Activated naive CD4-positive, alpha-beta T cell (primary cell): ENCODE measurements around the gene GOSR2.
"Not testable (repeated sequence)": the region's sequence is repeated elsewhere in the genome, so short reads cannot be mapped to it uniquely, and the experiment has no call there.

Source experiments
- DNase-seq, 4 experiments: peaks; one replicate each; lab custom pipeline; 2025; lab: John Stamatoyannopoulos, UW

GOSR2 gene

DNA sequence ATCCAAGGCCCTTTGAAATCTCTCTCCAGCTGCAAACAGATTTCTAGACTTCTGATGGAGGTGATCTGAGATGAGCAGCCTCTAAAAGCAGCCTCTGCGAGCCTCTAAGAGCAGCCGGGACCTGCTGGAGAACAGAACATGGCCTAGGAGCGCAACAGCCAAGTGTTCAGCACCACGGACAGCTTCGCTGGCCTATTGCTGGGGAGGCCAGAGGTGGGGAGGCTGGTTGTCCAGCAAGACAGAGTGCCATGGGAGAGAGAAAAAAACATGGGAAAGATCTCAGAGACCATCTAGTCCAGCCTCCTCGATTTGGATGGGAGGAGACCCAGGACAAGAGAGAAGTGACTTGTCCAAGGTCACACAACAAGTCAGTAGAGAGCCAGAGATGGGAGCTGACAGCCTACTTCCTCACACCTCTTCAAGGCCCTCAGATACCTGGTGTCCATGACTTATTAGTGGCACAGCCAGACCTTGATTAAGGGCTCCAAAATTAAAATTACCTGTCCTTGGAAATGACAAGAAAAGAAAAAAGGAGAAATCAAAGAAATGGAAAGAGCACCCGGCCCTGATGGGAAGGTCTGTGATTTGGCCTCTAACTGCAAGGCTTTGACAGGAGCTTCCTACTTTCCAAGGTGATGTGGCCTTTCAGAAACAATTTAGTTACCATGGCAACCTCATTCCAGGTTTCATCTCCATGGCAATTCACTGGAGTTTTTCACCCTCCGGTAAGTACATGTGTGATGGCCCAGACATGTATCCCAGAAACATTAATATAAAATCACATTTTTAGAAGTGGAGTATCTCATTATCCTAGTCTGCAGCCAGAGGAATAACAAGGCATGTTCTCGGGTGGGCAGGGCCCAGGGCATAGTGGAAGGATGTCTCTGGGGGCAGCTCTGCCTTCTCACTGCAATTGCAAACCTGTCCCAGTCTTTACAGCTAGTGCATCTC lies 41.6 kb downstream of the GOSR2 start:
- DNase-seq, result no peak

DNA sequence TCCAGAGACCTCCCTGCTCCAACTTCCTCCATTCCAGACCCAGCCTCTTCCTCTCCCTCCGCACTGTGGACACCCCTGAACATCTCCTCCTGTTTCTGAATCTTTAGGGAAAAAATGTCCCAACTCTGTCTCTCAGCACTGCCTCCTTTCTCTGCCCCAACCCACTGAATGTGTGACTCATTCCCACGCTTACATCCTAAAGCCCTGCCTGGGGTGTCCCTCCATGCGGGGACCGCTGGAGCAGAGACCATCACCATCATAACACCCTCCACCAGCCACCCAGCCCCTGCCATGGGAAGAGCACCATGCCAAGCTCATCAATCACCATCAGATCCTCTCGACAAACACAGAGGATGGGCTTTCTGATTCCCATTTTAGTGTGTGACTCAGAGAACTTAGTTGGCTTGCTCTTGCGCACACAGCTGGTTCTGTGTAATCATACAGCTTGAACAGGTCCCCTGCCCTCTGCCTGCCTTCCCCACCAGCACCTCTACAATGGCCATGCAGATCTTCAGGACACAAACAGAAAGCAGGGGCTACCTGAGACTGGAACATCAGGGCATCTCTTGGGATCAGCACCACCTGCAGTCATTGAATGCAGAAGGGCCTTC lies 45.4 kb downstream of the GOSR2 start:
- DNase-seq, result no peak

DNA sequence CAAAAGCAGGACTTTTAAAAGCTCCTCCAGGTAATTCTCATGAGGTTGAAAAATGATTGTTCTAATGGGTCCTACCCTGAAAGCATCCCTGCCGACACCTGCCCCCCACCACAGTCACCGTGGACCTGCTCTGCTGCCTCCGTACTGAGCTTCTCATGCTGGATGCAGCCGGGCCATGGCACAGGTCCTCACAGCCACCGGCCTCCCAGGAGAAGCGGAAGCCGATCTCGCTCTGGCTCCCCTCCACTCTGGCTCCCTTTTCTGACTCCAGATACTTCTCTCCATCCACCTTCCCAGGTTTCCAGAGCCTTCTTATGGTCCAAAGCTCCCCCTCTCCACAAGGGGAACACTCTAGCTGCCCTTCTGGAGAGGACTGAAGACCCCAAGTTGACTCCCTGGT lies 45.9 kb downstream of the GOSR2 start:
- DNase-seq, result no peak

DNA sequence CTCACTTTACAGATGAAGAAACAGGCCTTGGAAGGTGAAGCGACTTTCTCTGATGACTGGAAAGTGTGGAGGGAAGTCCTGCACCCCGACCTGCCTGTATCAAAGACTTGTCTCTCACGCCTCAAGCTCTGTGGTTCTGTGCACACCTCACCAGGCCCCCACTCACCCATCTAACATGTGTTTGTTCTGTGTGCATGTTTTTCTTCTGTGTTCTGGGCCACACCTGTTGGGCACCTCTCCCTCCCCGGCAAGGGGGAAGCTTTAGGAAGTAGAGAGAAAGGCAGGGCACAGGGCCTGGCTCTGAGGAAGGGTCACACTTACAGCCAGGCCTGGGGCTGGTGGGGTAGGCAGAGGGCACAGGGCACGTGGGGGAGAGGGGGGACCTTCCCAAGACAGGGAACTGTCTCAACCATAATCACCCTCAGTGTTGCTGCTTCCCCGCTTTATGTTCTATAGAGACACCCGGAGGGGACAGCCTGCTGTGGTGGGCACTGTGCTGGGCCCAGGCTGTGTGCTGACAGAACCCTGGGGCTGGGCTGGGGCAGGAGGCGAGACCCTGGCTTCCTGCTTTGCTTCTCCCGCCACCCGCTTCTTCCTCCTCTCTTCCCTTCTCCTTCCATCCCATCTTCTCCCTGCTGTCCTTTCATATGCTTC lies 48.8 kb downstream of the GOSR2 start:
- DNase-seq, result no peak

DNA sequence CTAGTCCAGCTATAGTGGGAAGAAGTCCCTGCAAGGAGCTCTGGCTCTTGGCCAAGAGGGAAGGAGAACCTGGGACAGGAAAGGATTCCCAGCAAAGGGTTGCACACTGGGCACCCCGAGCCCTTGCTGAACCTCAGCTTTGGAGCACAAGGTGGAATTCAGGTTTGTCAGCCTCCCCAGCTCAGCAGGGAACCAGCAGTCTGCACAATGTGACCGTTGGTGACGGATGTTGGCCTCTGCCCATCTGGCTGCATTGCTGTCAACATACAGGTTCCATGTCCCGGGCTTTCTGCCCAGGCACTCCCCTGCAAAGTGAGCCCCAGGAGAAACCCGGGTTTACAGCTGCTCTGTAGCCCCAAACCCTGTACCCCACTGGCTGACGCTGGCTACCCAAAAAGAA lies 49.4 kb downstream of the GOSR2 start:
- no peak for DNase-seq

DNA sequence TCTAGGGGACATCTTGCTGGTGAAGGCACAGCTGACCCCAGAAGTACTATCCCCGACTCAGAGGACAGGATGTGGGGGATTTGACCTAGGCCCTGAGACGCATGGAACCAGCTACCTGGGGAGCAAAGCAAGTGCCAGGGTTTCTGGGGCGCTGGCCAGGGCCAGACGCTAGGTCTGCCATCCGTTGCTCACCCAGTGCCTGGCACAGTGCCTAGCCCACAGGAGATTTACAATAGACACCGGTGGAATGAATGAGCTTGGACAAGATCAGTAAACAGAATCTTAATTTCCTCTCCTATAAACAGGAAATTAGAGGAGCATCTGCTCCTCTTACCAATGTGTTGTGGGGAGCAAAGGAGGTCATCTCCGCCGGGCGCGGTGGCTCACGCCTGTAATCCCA lies 51.1 kb downstream of the GOSR2 start:
- no peak for DNase-seq

DNA sequence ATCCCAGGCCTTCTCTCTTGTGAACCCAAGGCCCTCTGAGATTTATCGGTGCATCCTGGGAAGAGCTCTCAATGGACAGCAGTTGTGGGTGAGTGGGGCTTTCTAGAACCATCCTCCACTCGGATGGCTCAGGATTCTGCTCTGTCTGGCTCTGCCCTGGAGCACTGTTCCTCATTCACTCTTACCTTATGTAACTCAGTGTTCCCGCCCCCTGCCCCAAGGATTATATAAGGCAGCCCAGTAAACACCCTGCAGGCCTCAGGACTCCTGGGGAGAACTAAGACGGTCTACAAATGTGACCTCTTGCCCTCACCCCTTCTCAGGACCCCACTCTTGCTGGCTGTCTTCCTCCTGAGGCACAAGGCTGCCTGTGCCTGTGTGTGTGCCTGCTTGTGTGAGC lies 52.3 kb downstream of the GOSR2 start:
- no peak for DNase-seq

DNA sequence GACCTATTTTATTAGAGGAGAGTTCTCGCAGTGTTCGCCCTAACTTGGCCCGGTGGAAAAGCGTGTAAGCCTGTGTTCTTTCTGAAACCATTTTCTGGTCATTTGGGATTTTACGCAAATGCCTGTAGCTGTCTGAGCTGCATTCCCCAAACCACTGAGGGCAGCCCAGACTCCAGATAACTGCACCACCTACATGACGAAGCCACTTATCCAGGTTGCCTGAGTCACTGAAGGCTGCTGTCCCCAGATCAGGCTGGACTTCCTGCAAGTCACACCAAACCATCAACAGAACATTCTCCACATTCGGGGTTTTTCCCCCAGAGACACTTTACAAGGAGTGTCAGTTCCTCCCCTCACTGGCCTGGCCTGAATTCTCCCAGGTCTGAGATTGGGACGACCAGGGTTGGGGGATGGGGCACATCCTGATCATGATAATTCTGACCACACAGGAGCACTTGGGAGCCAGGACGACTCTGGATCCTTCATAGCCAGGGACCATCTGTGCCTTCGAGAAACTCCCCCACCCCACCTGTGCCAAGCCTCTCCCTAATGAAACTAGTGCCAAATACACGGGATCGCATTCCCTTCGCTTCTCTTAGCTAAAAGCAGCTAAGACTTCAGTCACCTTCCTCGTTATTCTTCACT lies 53.8 kb downstream of the GOSR2 start:
- DNase-seq, result no peak

DNA sequence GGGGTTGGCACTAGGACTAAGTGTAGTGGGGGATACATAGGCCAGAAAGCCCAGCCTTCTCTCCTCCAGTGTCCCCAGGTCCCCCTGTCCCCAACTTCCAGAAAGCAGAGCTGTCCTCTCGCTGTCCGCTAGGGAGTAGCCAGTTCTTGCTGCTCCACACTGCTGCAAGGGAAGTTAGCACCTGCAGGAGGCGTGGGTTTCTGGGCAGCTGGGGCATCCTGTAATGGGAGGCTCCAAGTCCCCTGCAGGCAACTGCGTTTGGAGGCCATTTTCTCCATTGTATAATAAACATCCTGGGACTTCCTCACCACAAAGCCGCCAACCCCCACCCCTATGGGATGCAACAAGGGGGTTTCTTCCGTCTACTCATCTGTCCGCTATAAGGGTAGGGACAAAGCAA lies 54.4 kb downstream of the GOSR2 start:
- DNase-seq, result no peak

DNA sequence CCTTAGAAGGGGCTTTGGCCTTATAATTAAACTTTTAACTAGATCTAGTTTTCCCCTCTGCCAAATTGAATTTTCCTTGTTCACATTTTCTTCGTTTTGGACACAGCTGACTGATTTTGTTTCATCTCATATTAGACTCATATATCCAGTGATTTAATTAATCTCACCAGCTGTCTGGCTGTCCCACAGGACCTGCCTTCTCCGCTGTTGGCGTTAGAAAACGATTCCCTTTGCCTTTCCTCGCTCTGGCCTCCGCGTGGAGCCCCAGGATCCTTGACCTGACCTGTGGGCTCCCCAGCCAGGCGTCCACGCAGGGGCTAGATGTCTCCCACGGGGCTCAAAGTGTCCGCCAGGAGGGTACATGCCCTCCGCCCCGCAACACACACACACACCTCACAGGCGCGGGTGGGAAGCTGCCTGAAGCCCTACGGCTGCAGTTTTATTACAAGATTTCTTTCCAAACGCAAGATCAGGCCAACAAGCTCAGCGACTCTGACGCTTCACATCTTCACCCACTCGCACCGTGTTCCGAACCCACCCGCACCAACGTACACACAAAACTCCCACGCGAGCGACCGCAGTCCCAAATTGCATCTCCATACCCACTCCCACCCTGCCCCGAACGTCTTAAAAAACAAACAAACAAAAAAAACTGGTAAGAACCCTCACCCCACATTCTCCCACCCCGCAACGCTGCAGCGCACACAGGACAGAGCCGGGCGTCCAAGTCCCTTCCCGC lies 55.0 kb downstream of the GOSR2 start:
- no peak for DNase-seq

DNA sequence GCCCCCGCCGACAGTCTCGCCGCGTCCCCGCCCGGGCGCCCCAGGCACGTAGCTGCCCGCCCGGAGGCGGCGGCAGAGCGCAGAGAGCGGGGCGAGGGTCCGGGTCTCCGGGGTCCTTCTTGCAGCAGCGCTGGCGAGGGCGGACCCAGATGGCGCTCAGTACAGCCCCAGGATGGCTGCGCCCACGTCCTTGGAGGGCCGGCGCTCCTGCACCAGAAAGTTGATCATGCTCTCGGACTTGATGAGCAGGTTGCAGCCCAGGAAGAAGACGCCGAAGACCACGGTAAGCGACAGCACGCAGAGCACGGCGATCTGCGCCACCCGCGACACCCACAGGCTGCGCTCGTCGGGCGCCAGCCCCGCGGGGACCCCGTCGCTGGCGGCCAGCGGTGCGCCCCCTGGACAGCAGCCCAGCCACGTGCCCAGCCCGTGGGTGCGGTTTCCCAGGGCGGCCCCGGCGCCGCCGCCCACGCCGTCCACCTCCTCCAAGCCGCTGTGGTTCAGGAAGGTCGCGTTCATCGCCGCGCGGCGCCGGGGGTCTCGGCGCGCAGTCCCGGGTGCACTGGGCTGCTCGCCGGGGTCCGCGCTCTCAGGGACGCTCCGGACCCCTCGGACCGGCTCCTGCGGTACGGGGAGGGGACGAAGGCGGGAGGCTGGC lies 55.7 kb downstream of the GOSR2 start:
- DNase-seq, result no peak

DNA sequence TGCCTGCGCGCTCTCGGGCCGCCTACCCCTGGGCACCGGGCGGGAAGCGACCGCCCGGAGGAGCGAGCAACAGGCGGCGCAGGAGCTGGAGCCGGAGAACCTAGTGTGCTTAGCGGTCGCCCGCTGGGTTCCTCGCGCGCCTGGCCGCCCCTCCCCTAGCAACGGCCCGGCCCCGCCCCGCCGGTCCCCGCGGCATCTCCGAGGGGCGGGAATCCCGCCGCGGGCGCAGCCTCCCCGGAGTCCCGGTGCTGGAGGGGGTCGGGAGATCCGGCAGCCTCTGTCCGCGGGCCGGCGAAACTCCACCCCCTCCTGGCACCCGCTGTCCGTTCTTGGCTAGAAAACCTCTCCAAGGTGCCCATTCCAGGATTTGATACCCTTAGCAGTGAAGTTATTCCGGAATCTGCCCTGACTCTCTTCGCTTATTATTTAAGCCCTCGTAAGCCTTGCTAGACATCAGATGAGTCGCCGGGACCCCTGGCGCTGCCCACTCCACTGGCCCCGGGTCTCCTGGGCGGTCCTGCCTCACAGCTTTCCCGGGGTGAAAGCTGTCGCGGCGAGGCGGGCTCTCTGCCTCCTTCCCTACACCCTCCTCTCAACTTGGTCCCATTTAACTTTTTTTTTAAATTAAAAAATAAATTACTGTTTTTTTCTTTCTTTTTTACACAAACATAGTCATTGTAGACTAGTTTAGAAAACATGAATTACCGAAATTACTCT lies 56.3 kb downstream of the GOSR2 start, which contains the start of gene RPRML:
RPRML (minus strand) TSS at position 107 of the 717 bp plus-strand sequence. CDS start 246 bp downstream, outside the sequence.
- DNase-seq, result peak in 1 of 4 experiments; percentile 2

DNA sequence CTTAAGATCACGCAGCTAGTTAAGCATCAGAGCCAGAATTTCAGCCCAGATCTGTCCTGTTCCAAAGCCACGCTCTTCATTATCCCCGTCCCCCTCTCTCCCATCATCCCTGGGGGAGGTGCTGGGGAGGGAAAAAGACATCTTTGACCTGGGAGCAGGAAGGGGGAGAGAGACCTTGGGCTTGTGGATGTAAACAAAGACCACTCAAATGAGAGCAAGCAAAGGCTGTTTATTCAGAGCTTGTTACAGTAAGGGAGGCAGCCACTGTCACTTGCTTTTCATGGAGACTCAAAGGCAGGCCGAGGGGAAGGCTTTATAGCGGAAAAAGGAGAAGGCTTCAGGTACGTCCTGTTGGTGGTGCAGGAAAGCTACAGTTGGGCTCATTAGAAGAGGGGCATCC lies 59.6 kb downstream of the GOSR2 start:
- no peak for DNase-seq

DNA sequence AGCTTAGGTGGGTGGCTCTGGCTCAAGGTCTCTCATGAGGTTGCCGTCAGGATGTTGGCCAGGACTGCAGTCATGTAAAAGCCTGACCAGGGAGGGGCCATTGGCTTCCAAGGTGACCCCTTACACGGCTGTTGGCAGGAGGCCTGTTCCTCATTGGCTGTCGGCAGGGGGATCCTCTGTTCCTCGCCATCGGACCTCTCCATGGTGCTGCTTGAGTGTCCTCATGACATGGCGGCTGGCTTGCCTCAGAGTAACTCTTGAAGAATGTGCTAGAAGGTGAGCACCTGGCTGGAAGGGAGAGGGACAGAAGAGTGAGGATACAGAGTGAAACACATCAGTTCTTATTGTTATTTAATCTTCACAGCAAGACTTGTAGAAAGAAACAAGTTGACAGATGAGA lies 60.8 kb downstream of the GOSR2 start:
- DNase-seq, result no peak

DNA sequence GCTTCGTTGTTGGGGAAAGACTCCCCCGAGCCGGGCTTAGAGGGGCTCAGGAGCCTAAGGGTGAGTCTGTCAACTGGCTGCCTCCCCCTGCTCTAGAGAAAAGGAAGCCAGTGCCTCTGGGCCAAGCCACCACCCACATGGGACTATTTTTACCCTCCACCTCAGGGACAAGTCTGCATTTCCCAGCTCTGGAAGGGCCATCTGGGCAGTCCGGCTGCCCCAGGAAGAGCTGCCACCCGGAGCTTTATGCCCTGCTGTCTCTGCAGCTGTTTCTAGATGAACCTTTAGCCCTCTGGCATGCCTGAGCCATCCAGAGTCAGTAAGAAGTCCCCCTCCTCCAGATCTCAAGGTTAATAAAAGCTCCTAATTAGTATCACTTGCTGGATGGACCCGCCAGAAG lies 61.4 kb downstream of the GOSR2 start:
- DNase-seq, result no peak

DNA sequence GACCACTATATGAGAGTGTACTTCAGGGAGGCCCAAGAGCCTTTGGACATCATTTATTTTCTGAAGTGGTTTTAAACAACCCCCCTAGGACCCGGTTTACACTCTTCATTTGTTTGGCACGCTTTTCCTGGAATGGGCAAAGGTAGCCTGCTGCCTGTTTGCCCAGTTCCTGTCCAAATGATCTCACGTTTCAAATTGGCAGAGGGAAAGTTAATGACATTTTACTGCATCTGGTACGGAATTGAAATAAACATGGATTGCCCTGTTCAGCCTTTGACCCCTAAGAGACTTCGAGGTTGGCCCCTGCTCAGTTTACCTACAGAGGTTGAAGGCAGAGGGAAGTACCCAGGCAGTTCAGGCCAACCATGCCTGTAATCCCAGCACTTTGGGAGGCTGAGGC lies 61.9 kb downstream of the GOSR2 start:
- no peak for DNase-seq

DNA sequence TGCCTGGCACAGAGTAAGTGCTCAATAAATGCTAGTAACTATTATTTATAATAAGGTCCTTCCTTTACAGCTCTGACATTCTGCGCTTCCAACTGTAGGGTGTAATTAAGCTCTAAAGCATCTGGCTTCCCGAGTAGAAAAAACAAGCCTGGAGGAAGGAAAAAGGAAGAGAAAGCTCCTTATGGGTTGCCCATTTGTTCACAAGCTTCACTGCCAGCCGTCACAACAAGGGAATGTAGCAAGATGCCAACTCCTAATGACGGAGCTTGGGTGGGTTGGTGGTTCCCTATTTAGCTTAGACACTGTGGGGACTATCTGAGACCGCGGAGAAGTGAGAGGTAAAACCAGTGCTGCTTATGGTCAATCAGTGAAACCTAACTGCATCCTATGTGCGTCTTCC lies 63.4 kb downstream of the GOSR2 start:
- no peak for DNase-seq

DNA sequence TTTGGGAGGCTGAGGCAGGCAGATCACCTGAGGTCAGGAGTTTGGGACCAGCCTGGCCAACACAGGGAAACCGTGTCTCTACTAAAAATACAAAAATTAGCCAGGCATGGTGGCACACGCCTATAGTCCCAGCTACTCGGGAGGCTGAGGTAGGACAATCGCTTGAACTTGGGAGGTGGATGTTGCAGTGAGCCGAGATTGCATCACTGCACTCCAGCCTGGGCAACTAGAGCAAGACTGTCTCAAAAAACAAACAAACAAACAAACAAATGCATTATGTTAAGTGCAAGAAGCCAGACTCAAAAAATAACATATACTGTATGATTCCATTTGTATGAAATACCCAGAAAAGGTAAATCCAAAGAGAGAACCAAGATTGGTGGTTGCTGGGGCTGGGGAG lies 65.0 kb downstream of the GOSR2 start:
- DNase-seq, result not testable (repeated sequence)

DNA sequence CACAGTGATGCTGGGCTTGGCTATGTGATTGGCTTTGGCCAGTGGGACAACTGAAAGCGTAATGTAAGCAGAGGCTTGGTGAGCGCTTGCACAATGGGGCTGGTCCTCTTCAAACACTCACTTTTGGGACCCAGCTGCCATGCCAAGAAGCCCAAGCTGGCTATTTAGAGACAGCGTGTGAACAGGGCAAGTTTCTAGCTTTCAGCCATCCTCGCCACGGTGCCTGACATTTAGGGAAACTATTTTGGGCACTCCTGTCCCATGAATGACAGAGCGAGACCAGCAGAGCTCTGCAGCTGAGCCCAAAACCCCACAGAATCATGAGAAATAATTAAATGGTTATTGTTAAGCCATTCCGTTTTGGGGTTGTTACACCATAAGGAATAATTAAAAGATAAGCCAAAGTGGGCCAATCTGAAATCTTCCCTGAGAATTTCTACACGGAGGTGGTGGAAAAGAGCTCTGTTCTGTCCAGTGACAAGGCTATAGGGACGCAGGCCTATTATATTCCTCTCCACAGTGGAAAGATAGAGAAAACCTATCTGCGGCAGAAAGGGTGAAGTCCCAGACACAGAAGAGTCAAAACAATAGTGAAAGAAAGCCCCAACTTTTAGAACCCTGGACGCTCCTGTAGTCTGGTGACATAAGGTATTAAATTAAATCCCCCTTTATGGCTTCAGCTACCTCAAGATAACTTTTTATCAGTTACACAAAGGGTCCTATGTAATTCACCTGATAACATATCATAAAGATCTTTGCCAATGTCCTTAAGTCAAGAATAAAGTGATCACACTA lies 66.9 kb downstream of the GOSR2 start:
- DNase-seq, result no peak

DNA sequence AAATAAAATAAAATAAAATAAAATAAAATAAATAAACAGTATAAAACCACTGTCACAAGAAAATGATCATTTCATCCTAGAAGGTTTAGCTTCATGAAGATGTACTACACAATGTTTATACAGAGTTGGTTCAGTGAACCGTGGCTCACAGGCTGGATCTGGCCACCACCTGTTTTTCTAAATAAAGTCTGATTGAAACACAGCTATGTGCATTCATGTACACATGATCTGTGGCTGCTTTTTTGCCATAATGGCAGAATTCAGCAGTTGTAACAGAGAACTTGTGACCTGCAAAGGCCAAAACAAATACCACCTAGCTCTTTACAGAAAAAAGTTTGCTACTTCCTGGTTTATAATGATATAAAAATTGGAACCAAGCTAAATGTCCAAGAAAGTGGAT lies 68.7 kb downstream of the GOSR2 start:
- DNase-seq, result no peak
